Measurements from ENCODE around the gene SRGAP2B.
"Not testable (repeated sequence)": the region's sequence is repeated elsewhere in the genome, so short reads cannot be mapped to it uniquely, and the experiment has no call there.

SRGAP2B gene

GRCh38 chr1:144894454-144895201 lies 200.5 kb downstream of the SRGAP2B start:
- DNase-seq (ENCODE audit: low read depth); H3K4me3 ChIP-seq (ENCODE audit: low read length); H3K4me1 ChIP-seq (ENCODE audit: control insufficient read depth, insufficient read depth, low read length); H3K36me3 ChIP-seq (ENCODE audit: control insufficient read depth, insufficient read depth, low read length, severe bottlenecking); H3K27me3 ChIP-seq (replicated peaks; ENCODE audit: control insufficient read depth, insufficient read depth, low read length); H3K9ac ChIP-seq (ENCODE audit: low read length); H3K9me3 ChIP-seq (ENCODE audit: control insufficient read depth, low read length): not testable (repeated sequence)

- not testable (repeated sequence) for H3K4me3 ChIP-seq (ENCODE audit: low read length); H3K9ac ChIP-seq (ENCODE audit: low read length); H3K4me1 ChIP-seq (ENCODE audit: control insufficient read depth, insufficient read depth, low read length); H3K27me3 ChIP-seq (replicated peaks; ENCODE audit: control insufficient read depth, insufficient read depth, low read length); H3K36me3 ChIP-seq (ENCODE audit: control insufficient read depth, insufficient read depth, low read length, severe bottlenecking); DNase-seq (ENCODE audit: low read depth); H3K9me3 ChIP-seq (ENCODE audit: control insufficient read depth, low read length)
These were observed 201.3 kb downstream of the SRGAP2B start for GRCh38 chr1:144893710-144894438.

- not testable (repeated sequence) for DNase-seq (ENCODE audit: low read depth); H3K4me1 ChIP-seq (ENCODE audit: control insufficient read depth, insufficient read depth, low read length); H3K9ac ChIP-seq (ENCODE audit: low read length); H3K4me3 ChIP-seq (ENCODE audit: low read length); H3K36me3 ChIP-seq (ENCODE audit: control insufficient read depth, insufficient read depth, low read length, severe bottlenecking); H3K27me3 ChIP-seq (replicated peaks; ENCODE audit: control insufficient read depth, insufficient read depth, low read length); H3K9me3 ChIP-seq (ENCODE audit: control insufficient read depth, low read length)
These were observed 202.1 kb downstream of the SRGAP2B start for GRCh38 chr1:144893062-144893461.

GRCh38 chr1:144889450-144890115 lies 205.5 kb downstream of the SRGAP2B start:
- not testable (repeated sequence) for DNase-seq (ENCODE audit: low read depth); H3K4me3 ChIP-seq (ENCODE audit: low read length); H3K36me3 ChIP-seq (ENCODE audit: control insufficient read depth, insufficient read depth, low read length, severe bottlenecking); H3K27me3 ChIP-seq (replicated peaks; ENCODE audit: control insufficient read depth, insufficient read depth, low read length); H3K4me1 ChIP-seq (ENCODE audit: control insufficient read depth, insufficient read depth, low read length); H3K9ac ChIP-seq (ENCODE audit: low read length); H3K9me3 ChIP-seq (ENCODE audit: control insufficient read depth, low read length)

- H3K9me3 ChIP-seq (ENCODE audit: control insufficient read depth, low read length); H3K9ac ChIP-seq (ENCODE audit: low read length); H3K4me1 ChIP-seq (ENCODE audit: control insufficient read depth, insufficient read depth, low read length); H3K36me3 ChIP-seq (ENCODE audit: control insufficient read depth, insufficient read depth, low read length, severe bottlenecking); H3K27me3 ChIP-seq (replicated peaks; ENCODE audit: control insufficient read depth, insufficient read depth, low read length): not testable (repeated sequence)
- peak; percentile 52 for DNase-seq (ENCODE audit: low read depth)
- peak overlapping the region; percentile 33 for H3K4me3 ChIP-seq (ENCODE audit: low read length)
These were observed 212.1 kb downstream of the SRGAP2B start for GRCh38 chr1:144883022-144883421.

GRCh38 chr1:144882343-144882742 lies 212.8 kb downstream of the SRGAP2B start:
- not testable (repeated sequence) for DNase-seq (ENCODE audit: low read depth); H3K27me3 ChIP-seq (replicated peaks; ENCODE audit: control insufficient read depth, insufficient read depth, low read length); H3K36me3 ChIP-seq (ENCODE audit: control insufficient read depth, insufficient read depth, low read length, severe bottlenecking); H3K9me3 ChIP-seq (ENCODE audit: control insufficient read depth, low read length); H3K4me3 ChIP-seq (ENCODE audit: low read length); H3K4me1 ChIP-seq (ENCODE audit: control insufficient read depth, insufficient read depth, low read length); H3K9ac ChIP-seq (ENCODE audit: low read length)

GRCh38 chr1:144858607-144859006 lies 236.5 kb downstream of the SRGAP2B start:
- not testable (repeated sequence) for DNase-seq (ENCODE audit: low read depth); H3K9ac ChIP-seq (ENCODE audit: low read length); H3K4me3 ChIP-seq (ENCODE audit: low read length); H3K36me3 ChIP-seq (ENCODE audit: control insufficient read depth, insufficient read depth, low read length, severe bottlenecking); H3K27me3 ChIP-seq (replicated peaks; ENCODE audit: control insufficient read depth, insufficient read depth, low read length); H3K4me1 ChIP-seq (ENCODE audit: control insufficient read depth, insufficient read depth, low read length); H3K9me3 ChIP-seq (ENCODE audit: control insufficient read depth, low read length)
